H1 (cell line): ENCODE data around the gene C1GALT1. TPM values are rescaled to one million over a fixed set of nuclear protein-coding genes. Genes with fewer than 3 reads are reported as not detected.

Experiments
- CTCF ChIA-PET: fragments of 300-600 bp; sonication (Branson Sonifier 250); formaldehyde crosslinking; loops from one replicate; lab custom pipeline; 2021; ENCODE audit not compliant: partially characterized antibody; lab: Charles Lee
- POLR2A ChIA-PET: fragments of 300-600 bp; sonication (Branson Sonifier 250); formaldehyde crosslinking; loops from one replicate; lab custom pipeline; 2021; ENCODE audit warnings: inconsistent platforms; ENCODE audit not compliant: partially characterized antibody; lab: Charles Lee
- DNase-seq, 2 experiments: peaks; one replicate each; pipeline versions ENCODE4 v3.0.0 to v3.0.0-alpha.2; 2010 to 2022; ENCODE audit warnings: low spot score in 2 of 2, low read depth in 1 of 2, mixed read lengths in 1 of 2
- FAIRE-seq: peaks from 2 replicates; lab custom pipeline; 2011; peaks lifted over from hg19 to GRCh38; lab: Jason Lieb, UNC
- H2AFZ ChIP-seq: 2 replicates; pipeline ENCODE4 v1.8.1; 2012; ENCODE audit warnings: low read length, inconsistent platforms
- H2AK5ac ChIP-seq: 2 replicates; pipeline ENCODE4 v1.6.1; 2013; ENCODE audit warnings: low read depth, low read length
- H2BK120ac ChIP-seq: replicated peaks from 2 replicates; pipeline ENCODE3; 2013; ENCODE audit warnings: low read depth, low read length, inconsistent platforms
- H2BK12ac ChIP-seq: 2 replicates; pipeline ENCODE4 v1.6.1; 2013; ENCODE audit warnings: low read depth, low read length
- H2BK15ac ChIP-seq: 2 replicates; pipeline ENCODE4 v1.6.1; 2013; ENCODE audit warnings: low read length
- H2BK20ac ChIP-seq: 2 replicates; pipeline ENCODE4 v1.6.1; 2013; ENCODE audit warnings: low read length
- H2BK5ac ChIP-seq: 2 replicates; pipeline ENCODE4 v1.6.1; 2013; ENCODE audit warnings: low read depth, low read length
- H3K14ac ChIP-seq: 2 replicates; pipeline ENCODE4 v1.6.1; 2013; ENCODE audit warnings: inconsistent platforms; ENCODE audit not compliant: insufficient read length
- H3K18ac ChIP-seq: 2 replicates; pipeline ENCODE4 v1.6.1; 2013; ENCODE audit warnings: low read length; ENCODE audit errors: extremely low read depth
- H3K23ac ChIP-seq: 2 replicates; pipeline ENCODE4 v1.6.1; 2013; ENCODE audit warnings: inconsistent platforms; ENCODE audit not compliant: insufficient read length
- H3K23me2 ChIP-seq: 2 replicates; pipeline ENCODE4 v1.6.1; 2013; ENCODE audit warnings: low read depth, low read length
- H3K27ac ChIP-seq: 2 replicates; pipeline ENCODE4 v1.6.1; 2011; ENCODE audit warnings: low read depth, low read length, inconsistent platforms
- H3K27me3 ChIP-seq, 4 experiments: replicated peaks in 1 of 4; 1 replicate in 1 of 4; 2 replicates in 3 of 4; pipeline versions ENCODE4 v1.6.1 to v1.8.1; 2011 to 2013; ENCODE audit warnings: low read length in 3 of 4, mild to moderate bottlenecking in 3 of 4, inconsistent platforms in 2 of 4, mixed read lengths in 2 of 4, moderate library complexity in 1 of 4; ENCODE audit not compliant: control insufficient read depth in 3 of 4, insufficient read depth in 3 of 4; ENCODE audit errors: extremely low read depth in 1 of 4
- H3K36me3 ChIP-seq, 4 experiments: 2 replicates each; pipeline versions ENCODE4 v1.6.1 to v1.8.1; 2011 to 2013; ENCODE audit warnings: mild to moderate bottlenecking in 4 of 4, low read length in 3 of 4, moderate library complexity in 2 of 4, control low read depth in 1 of 4, inconsistent platforms in 1 of 4; ENCODE audit not compliant: insufficient read depth in 4 of 4, control insufficient read depth in 2 of 4
- H3K4ac ChIP-seq: replicated peaks from 2 replicates; pipeline ENCODE3; 2013; ENCODE audit warnings: low read length, low read depth, mixed read lengths, inconsistent platforms; ENCODE audit not compliant: insufficient read length
- H3K4me1 ChIP-seq, 4 experiments: replicated peaks in 1 of 4; 1 replicate in 1 of 4; 2 replicates in 3 of 4; pipeline versions ENCODE4 v1.6.1 to v1.8.1; 2011 to 2013; ENCODE audit warnings: low read length in 3 of 4, inconsistent platforms in 2 of 4, mixed read lengths in 1 of 4; ENCODE audit not compliant: insufficient read depth in 4 of 4, control insufficient read depth in 3 of 4
- H3K4me2 ChIP-seq, 2 experiments: 2 replicates each; pipeline versions ENCODE4 v1.6.1 to v1.8.1; 2011 to 2013; ENCODE audit warnings: low read depth in 2 of 2, low read length in 2 of 2, control low read depth in 1 of 2, inconsistent platforms in 1 of 2, mild to moderate bottlenecking in 1 of 2; ENCODE audit not compliant: insufficient read depth in 1 of 2
- H3K4me3 ChIP-seq, 4 experiments: fragments of 200-600, 300-600 bp in 1 of 4; sonication (generic), shearing (Covaris generic), sonication (Bioruptor Twin) in 1 of 4; 2 replicates each; pipeline versions ENCODE4 v1.5.1 to v1.8.1; 2011 to 2016; ENCODE audit warnings: low read length in 4 of 4, low read depth in 3 of 4, control low read depth in 2 of 4, inconsistent platforms in 2 of 4, mild to moderate bottlenecking in 2 of 4, mixed read lengths in 1 of 4, moderate library complexity in 1 of 4; ENCODE audit not compliant: insufficient read depth in 2 of 4; ENCODE audit errors: extremely low read depth in 1 of 4
- H3K56ac ChIP-seq: replicated peaks from 2 replicates; pipeline ENCODE3; 2013; ENCODE audit warnings: low read depth, mild to moderate bottlenecking, mixed read lengths, low read length, inconsistent platforms; ENCODE audit not compliant: insufficient read length
- H3K79me1 ChIP-seq: 2 replicates; pipeline ENCODE4 v1.6.1; 2013; ENCODE audit warnings: low read depth, low read length, control low read depth
- H3K79me2 ChIP-seq, 2 experiments: 2 replicates each; pipeline versions ENCODE4 v1.6.1 to v1.8.1; 2012 to 2013; ENCODE audit warnings: low read length in 2 of 2, mild to moderate bottlenecking in 2 of 2, inconsistent platforms in 1 of 2; ENCODE audit not compliant: insufficient read depth in 2 of 2, control insufficient read depth in 1 of 2
- H3K9ac ChIP-seq, 4 experiments: replicated peaks in 1 of 4; 1 replicate in 1 of 4; 2 replicates in 3 of 4; pipeline versions ENCODE4 v1.6.1 to v1.8.1; 2011 to 2013; ENCODE audit warnings: low read depth in 3 of 4, low read length in 3 of 4, control low read depth in 2 of 4, mild to moderate bottlenecking in 2 of 4, moderate library complexity in 2 of 4, inconsistent platforms in 1 of 4; ENCODE audit errors: extremely low read depth in 1 of 4
- H3K9me3 ChIP-seq, 2 experiments: 2 replicates each; pipeline versions ENCODE4 v1.6.1 to v1.8.1; 2012 to 2013; ENCODE audit warnings: mild to moderate bottlenecking in 2 of 2, moderate library complexity in 2 of 2, control low read depth in 1 of 2, inconsistent platforms in 1 of 2, low read depth in 1 of 2, low read length in 1 of 2, mixed read lengths in 1 of 2; ENCODE audit not compliant: insufficient read depth in 2 of 2
- H4K20me1 ChIP-seq, 2 experiments: replicated peaks in 1 of 2; 2 replicates each; pipeline versions ENCODE3 to v1.8.1; 2011 to 2013; ENCODE audit warnings: inconsistent platforms in 2 of 2, low read length in 2 of 2, mild to moderate bottlenecking in 1 of 2; ENCODE audit not compliant: insufficient read depth in 2 of 2, control insufficient read depth in 1 of 2
- H4K5ac ChIP-seq: 2 replicates; pipeline ENCODE4 v1.6.1; 2013; ENCODE audit warnings: low read length, low read depth, mixed read lengths, inconsistent platforms; ENCODE audit not compliant: insufficient read length
- H4K8ac ChIP-seq: 2 replicates; pipeline ENCODE4 v1.8.0; 2013; ENCODE audit warnings: mild to moderate bottlenecking, moderate library complexity, low read length, inconsistent platforms; ENCODE audit not compliant: insufficient read depth; ENCODE audit errors: extremely low read depth
- H4K91ac ChIP-seq: replicated peaks from 2 replicates; pipeline ENCODE3; 2013; ENCODE audit warnings: low read length, mixed read lengths, inconsistent platforms; ENCODE audit not compliant: insufficient read length
- SP2 ChIP-seq: IDR thresholded peaks from 2 replicates; pipeline ENCODE4 v1.6.1; 2012; ENCODE audit warnings: mild to moderate bottlenecking, low read length, inconsistent platforms
- WGBS, 2 experiments: shearing (Covaris generic) in 1 of 2; methylation state at CpG; one replicate each; pipeline versions ENCODE4 v1.1.6 to v1.1.7; 2013 to 2015; ENCODE audit warnings: low lambda C conversion rate in 2 of 2, mixed read lengths in 2 of 2, inconsistent platforms in 1 of 2, low coverage in 1 of 2, missing lambda C conversion rate in 1 of 2; ENCODE audit not compliant: insufficient replicate concordance in 2 of 2, insufficient coverage in 1 of 2, insufficient read length in 1 of 2; ENCODE audit errors: extremely low coverage in 1 of 2, missing lambda C conversion rate in 1 of 2; 5-methylcytosine and 5-hydroxymethylcytosine counted together
- polyA plus RNA-seq, 7 experiments: library from polyadenylated mRNA; depleted of rRNA in 3 of 7; stranded (reverse) in 5 of 7; unstranded in 2 of 7; fragments of >200 nt in 5 of 7; fragments of 200-250 nt in 2 of 7; gene quantifications; 1 replicate in 5 of 7; 2 replicates in 1 of 7; 4 replicates in 1 of 7; pipeline versions ENCODE4 v1.2.1 to v1.2.3, GENCODE V29; 2011 to 2013; ENCODE audit warnings: missing spikeins in 2 of 7, mixed read lengths in 2 of 7
- total RNA-seq: library from RNA; stranded (reverse); fragmentation: NEBNext Ultra II Directional; extraction: Animal tissue kit (Norgen Biotek cat#: 25700); gene quantifications from 2 replicates; pipeline ENCODE4 v1.2.1, GENCODE V29; 2021

Gene C1GALT1
- total and polyA plus RNA-seq, 2 of the 8 experiments (the other 6 are each of a cell fraction or from before 2014, with no cell fraction given) = 18.7 to 94.2 TPM

- no peak overlapping the region for H3K4me3 ChIP-seq
- no peaks in the 10 kb centered on the region for H3K79me1 ChIP-seq
- H4K91ac ChIP-seq = no peak overlapping the region
- no peak overlapping the region for H3K4ac ChIP-seq
- no peak overlapping the region for H2AFZ ChIP-seq
- H3K23me2 ChIP-seq = no peaks in the 10 kb centered on the region
- no peak overlapping the region for H3K27ac ChIP-seq
- 80% methylated on average over 3 of the region's 3 CpGs; no CpG with 5 or more reads in 1 of the 2 experiments for WGBS, 2 experiments
- no peak overlapping the region for H2BK15ac ChIP-seq
- no peak for FAIRE-seq
- H2BK20ac ChIP-seq = no peak overlapping the region
- TF ChIP-seq SP2 = no peak
- H3K79me2 ChIP-seq = no peaks in the 10 kb centered on the region
- no peak overlapping the region for H3K14ac ChIP-seq
- H3K36me3 ChIP-seq = no peaks in the 10 kb centered on the region
- H3K23ac ChIP-seq = no peak overlapping the region
- H3K9ac ChIP-seq = no peak overlapping the region
- no peak overlapping the region for H2AK5ac ChIP-seq
- H2BK12ac ChIP-seq = no peak overlapping the region
- no peak overlapping the region for H3K4me2 ChIP-seq
- no peak overlapping the region for H2BK5ac ChIP-seq
- POLR2A ChIA-PET = no interaction called here
- H3K18ac ChIP-seq = no peak overlapping the region
- H3K9me3 ChIP-seq = peaks cover 2 to 6% of the 10 kb centered on the region in 2 experiments; a peak in 2 of 4 replicates
- no peaks in the 10 kb centered on the region for H4K20me1 ChIP-seq
- CTCF ChIA-PET = interaction anchor here (1.2 to 1.4 kb wide), 2 partner anchors 13 to 20 kb away, joined by 3 to 4 read pairs; no protein-coding TSS in a partner anchor
- no peaks in the 10 kb centered on the region for H3K4me1 ChIP-seq
- no peak overlapping the region for H4K5ac ChIP-seq
- DNase-seq = no peak
- H4K8ac ChIP-seq = no peak overlapping the region
- H3K27me3 ChIP-seq = no peaks in the 10 kb centered on the region
- H2BK120ac ChIP-seq = no peak overlapping the region
- no peak overlapping the region for H3K56ac ChIP-seq
Observed at GRCh38 chr7:7276161-7276560, 93.8 kb downstream of the C1GALT1 start.
